Fibroblast of villous mesenchyme (primary cell): Measurements from ENCODE around the gene ZNF639. TPM values are rescaled to one million over a fixed set of nuclear protein-coding genes. Genes with fewer than 3 reads are reported as not detected.

Experiments
- DNase-seq: peaks from one replicate; pipeline ENCODE4 v3.0.0-alpha.2; 2010; ENCODE audit warnings: low read depth
- H3K4me3 ChIP-seq: 2 replicates; pipeline ENCODE4 v1.5.1; 2011; ENCODE audit warnings: low read depth, mild to moderate bottlenecking, low read length
- CTCF ChIP-seq: IDR thresholded peaks from 2 replicates; pipeline ENCODE4 v1.5.1; 2012; ENCODE audit warnings: low read depth, mild to moderate bottlenecking, low read length; ENCODE audit not compliant: insufficient read depth
- total RNA-seq: library from RNA; depleted of rRNA; stranded (reverse); fragments of >200 nt; gene quantifications from 2 replicates; pipeline ENCODE4 v1.2.3, GENCODE V29; 2012

ZNF639 gene
- total RNA-seq, 1 donor, result 60.9 TPM

- TF ChIP-seq CTCF, result no peak
- no peak overlapping the region for H3K4me3 ChIP-seq
- no peak for DNase-seq
These were observed 9.4 kb downstream of the ZNF639 start for GRCh38 chr3:179332240-179332639.

- H3K4me3 ChIP-seq, result no peak overlapping the region
- no peak for DNase-seq
- TF ChIP-seq CTCF, result no peak
These were observed 10.3 kb downstream of the ZNF639 start for GRCh38 chr3:179333084-179333483.

- DNase-seq, result no peak
- TF ChIP-seq CTCF, result no peak
These were observed 13.6 kb downstream of the ZNF639 start for GRCh38 chr3:179336345-179336929.

GRCh38 chr3:179347345-179348194 lies 24.7 kb downstream of the ZNF639 start, which contains the start of gene MFN1:
Gene MFN1, plus strand, starts transcription at chr3:179347709. Its CDS starts 1,143 bp downstream, at chr3:179348852.
- TF ChIP-seq CTCF, result no peak
- DNase-seq, result peak; percentile 97
- H3K4me3 ChIP-seq, result peak within 1 kb of the TSS; percentile 89

More at GRCh38 chr3:179336345-179336929, 13.6 kb downstream of the ZNF639 start:
- H3K4me3 ChIP-seq, result no peak overlapping the region

- no peak for TF ChIP-seq CTCF
- peak overlapping the region; percentile 89 for H3K4me3 ChIP-seq
- DNase-seq, result no peak
These were observed 25.6 kb downstream of the ZNF639 start for GRCh38 chr3:179348325-179349013.

GRCh38 chr3:179355996-179356395 lies 33.2 kb downstream of the ZNF639 start:
- H3K4me3 ChIP-seq, result no peak overlapping the region
- DNase-seq, result no peak
- TF ChIP-seq CTCF, result no peak
